Measurements from ENCODE around the gene HELQ. TPM values are rescaled to one million over a fixed set of nuclear protein-coding genes. Genes with fewer than 3 reads are reported as not detected.
"Not testable (repeated sequence)": the region's sequence is repeated elsewhere in the genome, so short reads cannot be mapped to it uniquely, and the experiment has no call there.

The HELQ gene
- total RNA-seq, 5 donors from 2014 or later (not counting 1 experiment from before 2014, with no cell fraction given): 30.6 to 36.3 (median 34.9) TPM

- DNase-seq: no peak
- Mint-ChIP-seq H3K27me3 (no peaks in the 10 kb centered on the region), H3K36me3 (no peaks in the 10 kb centered on the region), H3K9me3 (no peaks in the 10 kb centered on the region), H3K27ac (no peak overlapping the region), H3K4me3 (no peak overlapping the region), H3K4me1 (peaks cover 0 to 2% (median 0%) of the 10 kb centered on the region in 3 donors)
- ChIA-PET POLR2A (interaction anchor here in 1 of 2 donors (0.7 kb wide), 1 partner anchor 12 kb away, joined by 4 read pairs; no protein-coding TSS in a partner anchor), CTCF (interaction anchor here in 1 of 2 donors (0.5 kb wide), 2 partner anchors 15 to 1477 kb away, joined by 3 to 4 read pairs; no protein-coding TSS in a partner anchor)
- H3K27me3 ChIP-seq (replicated peaks in 1 of 2; ENCODE audit: control insufficient read depth in 2 of 2, extremely low read depth in 1 of 2, insufficient read depth in 2 of 2, low read length in 1 of 2): no peaks in the 10 kb centered on the region
- no peak for ATAC-seq (replicated peaks in 1 of 4)
- no CpG with 5 or more reads among the region's 1 CpG for WGBS (ENCODE audit: insufficient coverage)
- H3K4me1 ChIP-seq (ENCODE audit: control insufficient read depth in 1 of 2, extremely low read depth in 1 of 2, insufficient read depth in 2 of 2, low read length in 2 of 2): no peaks in the 10 kb centered on the region
- H3K27ac ChIP-seq (ENCODE audit: low read length): no peak overlapping the region
- H3K36me3 ChIP-seq (ENCODE audit: control insufficient read depth in 2 of 2, extremely low read depth in 1 of 2, insufficient read depth in 1 of 2, low read length in 1 of 2): no peaks in the 10 kb centered on the region
- H3K4me3 ChIP-seq (ENCODE audit: control insufficient read depth in 1 of 2, extremely low read depth in 1 of 2, low read length in 1 of 2): no peak overlapping the region
- H3K9me3 ChIP-seq: no peaks in the 10 kb centered on the region
Measured at GRCh38 chr4:83498187-83498586, 42.6 kb upstream of the HELQ start.

GRCh38 chr4:83496085-83496917 lies 40.7 kb upstream of the HELQ start:
- H3K4me1 ChIP-seq (ENCODE audit: control insufficient read depth in 1 of 2, extremely low read depth in 1 of 2, insufficient read depth in 2 of 2, low read length in 2 of 2); DNase-seq; ATAC-seq (replicated peaks in 1 of 4); H3K9me3 Mint-ChIP-seq; H3K27me3 ChIP-seq (replicated peaks in 1 of 2; ENCODE audit: control insufficient read depth in 2 of 2, extremely low read depth in 1 of 2, insufficient read depth in 2 of 2, low read length in 1 of 2); H3K4me1 Mint-ChIP-seq; H3K4me3 ChIP-seq (ENCODE audit: control insufficient read depth in 1 of 2, extremely low read depth in 1 of 2, low read length in 1 of 2); H3K4me3 Mint-ChIP-seq; H3K36me3 Mint-ChIP-seq; H3K27ac ChIP-seq (ENCODE audit: low read length); H3K36me3 ChIP-seq (ENCODE audit: control insufficient read depth in 2 of 2, extremely low read depth in 1 of 2, insufficient read depth in 1 of 2, low read length in 1 of 2); H3K27ac Mint-ChIP-seq; H3K27me3 Mint-ChIP-seq; H3K9me3 ChIP-seq: not testable (repeated sequence)
- CTCF ChIA-PET: interaction anchor here in 1 of 2 donors (1.1 kb wide), 1 partner anchor 149 kb away, joined by 3 read pairs; no protein-coding TSS in a partner anchor
- POLR2A ChIA-PET: interaction anchor here in 1 of 2 donors (0.5 to 0.6 kb wide), 2 partner anchors 50 to 77 kb away, joined by 3 to 6 read pairs; no protein-coding TSS in a partner anchor
- 90% methylated on average over 6 of the region's 8 CpGs for WGBS (ENCODE audit: insufficient coverage)

- DNase-seq: peak in 5 of 35 experiments; percentile 6 to 64 (median 14)
- Mint-ChIP-seq H3K9me3 (no peaks in the 10 kb centered on the region), H3K36me3 (no peaks in the 10 kb centered on the region), H3K27me3 (no peaks in the 10 kb centered on the region), H3K27ac (no peak overlapping the region), H3K4me3 (no peak overlapping the region), H3K4me1 (peaks cover 5 to 8% (median 8%) of the 10 kb centered on the region in 3 donors)
- Histone ChIP-seq H3K36me3 (ENCODE audit: control insufficient read depth in 2 of 2, extremely low read depth in 1 of 2, insufficient read depth in 1 of 2, low read length in 1 of 2) (no peaks in the 10 kb centered on the region), H3K4me3 (ENCODE audit: control insufficient read depth in 1 of 2, extremely low read depth in 1 of 2, low read length in 1 of 2) (no peak overlapping the region), H3K4me1 (ENCODE audit: control insufficient read depth in 1 of 2, extremely low read depth in 1 of 2, insufficient read depth in 2 of 2, low read length in 2 of 2) (peaks cover 0 to 1% of the 10 kb centered on the region in 2 experiments), H3K27me3 (replicated peaks in 1 of 2; ENCODE audit: control insufficient read depth in 2 of 2, extremely low read depth in 1 of 2, insufficient read depth in 2 of 2, low read length in 1 of 2) (no peaks in the 10 kb centered on the region), H3K27ac (ENCODE audit: low read length) (no peak overlapping the region), H3K9me3 (no peaks in the 10 kb centered on the region)
- no CpG with 5 or more reads among the region's 1 CpG for WGBS (ENCODE audit: insufficient coverage)
- CTCF ChIA-PET: interaction anchor here (0.6 to 3.1 kb wide), 7 partner anchors 9 to 155 kb away, joined by 3 to 14 read pairs (median 5); no protein-coding TSS in a partner anchor
- POLR2A ChIA-PET: no interaction called here
- peak; percentile 65 to 82 (median 70) for ATAC-seq (replicated peaks in 1 of 4)
Measured at GRCh38 chr4:83490876-83491450, 35.3 kb upstream of the HELQ start.

- H3K4me1 Mint-ChIP-seq: peaks cover 5 to 13% (median 13%) of the 10 kb centered on the region in 3 donors
Measured at GRCh38 chr4:83489711-83490326, 34.2 kb upstream of the HELQ start.

GRCh38 chr4:83486457-83487129 lies 31.0 kb upstream of the HELQ start:
- CTCF ChIA-PET: interaction anchor here in 1 of 2 donors (0.5 to 0.6 kb wide), 2 partner anchors 599 to 1024 kb away, joined by 5 to 7 read pairs; no protein-coding TSS in a partner anchor
- peak overlapping the region; percentile 78 to 88 for H3K27ac Mint-ChIP-seq
- 95% methylated on average over 3 of the region's 3 CpGs for WGBS (ENCODE audit: insufficient coverage)

More at GRCh38 chr4:83489711-83490326, 34.2 kb upstream of the HELQ start:
- H3K27ac ChIP-seq (ENCODE audit: low read length): no peak overlapping the region
- peaks cover 4 to 10% of the 10 kb centered on the region in 2 experiments for H3K4me1 ChIP-seq (ENCODE audit: control insufficient read depth in 1 of 2, extremely low read depth in 1 of 2, insufficient read depth in 2 of 2, low read length in 2 of 2)
- no peaks in the 10 kb centered on the region for H3K36me3 Mint-ChIP-seq
- no peak overlapping the region for H3K4me3 ChIP-seq (ENCODE audit: control insufficient read depth in 1 of 2, extremely low read depth in 1 of 2, low read length in 1 of 2)
- WGBS (ENCODE audit: insufficient coverage): no CpG with 5 or more reads among the region's 1 CpG
- H3K9me3 ChIP-seq: no peaks in the 10 kb centered on the region
- no peak overlapping the region for H3K4me3 Mint-ChIP-seq
- DNase-seq (no peak), ATAC-seq (replicated peaks in 1 of 4) (no peak)
- ChIA-PET CTCF (interaction anchor here (0.5 to 3.1 kb wide), 5 partner anchors 44 to 1080 kb away, joined by 3 to 11 read pairs (median 4); no protein-coding TSS in a partner anchor), POLR2A (no interaction called here)
- no peaks in the 10 kb centered on the region for H3K9me3 Mint-ChIP-seq
- no peaks in the 10 kb centered on the region for H3K27me3 ChIP-seq (replicated peaks in 1 of 2; ENCODE audit: control insufficient read depth in 2 of 2, extremely low read depth in 1 of 2, insufficient read depth in 2 of 2, low read length in 1 of 2)
- H3K27ac Mint-ChIP-seq: peak overlapping the region in 1 of 2 donors; percentile 36
- no peaks in the 10 kb centered on the region for H3K36me3 ChIP-seq (ENCODE audit: control insufficient read depth in 2 of 2, extremely low read depth in 1 of 2, insufficient read depth in 1 of 2, low read length in 1 of 2)
- no peaks in the 10 kb centered on the region for H3K27me3 Mint-ChIP-seq

More at GRCh38 chr4:83486457-83487129, 31.0 kb upstream of the HELQ start:
- DNase-seq (no peak), ATAC-seq (replicated peaks in 1 of 4) (no peak)
- no peaks in the 10 kb centered on the region for H3K9me3 Mint-ChIP-seq
- H3K27me3 Mint-ChIP-seq: no peaks in the 10 kb centered on the region
- POLR2A ChIA-PET: interaction anchor here in 1 of 2 donors (0.9 to 1.5 kb wide), 2 partner anchors 12 to 30 kb away, joined by 4 read pairs; no protein-coding TSS in a partner anchor
- Histone ChIP-seq H3K27me3 (replicated peaks in 1 of 2; ENCODE audit: control insufficient read depth in 2 of 2, extremely low read depth in 1 of 2, insufficient read depth in 2 of 2, low read length in 1 of 2) (no peaks in the 10 kb centered on the region), H3K4me1 (ENCODE audit: control insufficient read depth in 1 of 2, extremely low read depth in 1 of 2, insufficient read depth in 2 of 2, low read length in 2 of 2) (peaks cover 10 to 18% of the 10 kb centered on the region in 2 experiments), H3K27ac (ENCODE audit: low read length) (no peak overlapping the region), H3K4me3 (ENCODE audit: control insufficient read depth in 1 of 2, extremely low read depth in 1 of 2, low read length in 1 of 2) (no peak overlapping the region), H3K9me3 (no peaks in the 10 kb centered on the region), H3K36me3 (ENCODE audit: control insufficient read depth in 2 of 2, extremely low read depth in 1 of 2, insufficient read depth in 1 of 2, low read length in 1 of 2) (no peaks in the 10 kb centered on the region)
- peaks cover 24 to 31% (median 30%) of the 10 kb centered on the region in 3 donors for H3K4me1 Mint-ChIP-seq
- no peaks in the 10 kb centered on the region for H3K36me3 Mint-ChIP-seq
- no peak overlapping the region for H3K4me3 Mint-ChIP-seq
